Skeletal muscle satellite cell (primary cell): ENCODE results near the gene GABPA.
"Not testable (repeated sequence)": the region's sequence is repeated elsewhere in the genome, so short reads cannot be mapped to it uniquely, and the experiment has no call there.

Source experiments
- H3K27me3 ChIP-seq: 2 replicates; pipeline ENCODE4 v1.7.0; 2013; ENCODE audit warnings: low read length; ENCODE audit not compliant: control insufficient read depth, insufficient read depth
- H3K36me3 ChIP-seq: 2 replicates; pipeline ENCODE4 v1.7.0; 2013; ENCODE audit warnings: mild to moderate bottlenecking, control low read depth, low read length; ENCODE audit not compliant: insufficient read depth
- H3K4me1 ChIP-seq: 2 replicates; pipeline ENCODE4 v1.7.0; 2013; ENCODE audit warnings: low read length; ENCODE audit not compliant: control insufficient read depth, insufficient read depth
- H3K4me2 ChIP-seq: 2 replicates; pipeline ENCODE4 v1.7.0; 2013; ENCODE audit warnings: mild to moderate bottlenecking, low read length
- H3K4me3 ChIP-seq: 2 replicates; pipeline ENCODE4 v1.7.0; 2013; ENCODE audit warnings: low read length
- H3K9ac ChIP-seq: 2 replicates; pipeline ENCODE4 v1.7.0; 2013; ENCODE audit warnings: mild to moderate bottlenecking, low read depth, low read length, moderate library complexity
- H3K9me3 ChIP-seq: replicated peaks from 2 replicates; pipeline ENCODE4 v1.7.0; 2013; ENCODE audit warnings: mild to moderate bottlenecking, control low read depth, low read length

GABPA gene

DNA sequence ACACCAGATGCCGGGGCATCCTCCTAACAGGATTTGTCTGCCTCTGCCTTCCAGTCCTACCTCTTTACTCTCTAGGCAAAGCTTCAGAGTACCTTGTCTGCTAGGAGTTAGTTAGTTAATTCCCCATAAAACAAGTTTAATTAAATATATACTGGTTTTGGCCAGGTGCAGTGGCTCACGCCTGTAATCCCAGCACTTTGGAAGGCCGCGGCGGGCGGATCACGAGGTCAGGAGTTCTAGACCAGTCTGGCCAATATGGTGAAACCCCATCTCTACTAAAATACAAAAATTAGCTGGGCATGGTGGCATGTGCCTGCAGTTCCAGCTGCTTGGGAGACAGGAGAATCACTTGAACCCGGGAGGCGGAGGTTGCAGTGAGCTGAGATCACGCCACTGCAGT lies 20.7 kb upstream of the GABPA start:
- H3K4me2 ChIP-seq, H3K4me3 ChIP-seq, H3K36me3 ChIP-seq, H3K27me3 ChIP-seq, H3K9ac ChIP-seq, H3K9me3 ChIP-seq, H3K4me1 ChIP-seq: not testable (repeated sequence)

DNA sequence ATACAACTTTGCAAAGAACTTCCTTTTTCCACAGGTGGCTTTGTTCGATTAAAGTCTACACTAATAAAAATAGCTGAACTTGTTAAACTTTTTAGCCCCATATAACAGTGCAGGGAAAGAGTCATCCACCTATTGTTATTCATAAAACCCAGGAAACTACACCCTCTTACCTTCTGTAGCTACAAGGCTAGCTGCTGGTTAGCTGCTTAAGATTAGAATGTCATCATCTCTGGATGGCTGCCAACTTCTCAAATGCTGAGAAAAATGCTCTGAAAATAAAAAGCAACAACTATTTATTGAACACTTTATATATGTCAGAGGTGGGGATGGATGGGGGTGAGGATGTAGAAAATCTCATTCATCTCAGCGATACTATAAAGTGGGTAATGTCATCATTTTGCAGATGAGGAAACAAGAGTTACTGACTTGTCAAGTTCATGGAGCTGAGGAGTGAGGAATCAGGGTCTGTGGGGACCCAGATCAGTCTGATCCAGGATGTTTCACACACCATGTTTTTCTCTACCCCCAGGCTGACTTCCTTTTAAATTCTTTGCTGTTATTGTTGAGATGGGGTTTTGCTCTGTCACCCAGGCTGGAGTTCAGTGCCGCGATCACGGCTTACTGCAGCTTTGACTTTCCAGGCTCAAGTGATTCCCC lies 17.2 kb upstream of the GABPA start:
- H3K9ac ChIP-seq = no peak overlapping the region
- no peak overlapping the region for H3K4me2 ChIP-seq
- no peak overlapping the region for H3K4me3 ChIP-seq
- peaks cover 26% of the 10 kb centered on the region for H3K36me3 ChIP-seq
- H3K4me1 ChIP-seq = no peaks in the 10 kb centered on the region
- no peaks in the 10 kb centered on the region for H3K9me3 ChIP-seq
- H3K27me3 ChIP-seq = no peaks in the 10 kb centered on the region

DNA sequence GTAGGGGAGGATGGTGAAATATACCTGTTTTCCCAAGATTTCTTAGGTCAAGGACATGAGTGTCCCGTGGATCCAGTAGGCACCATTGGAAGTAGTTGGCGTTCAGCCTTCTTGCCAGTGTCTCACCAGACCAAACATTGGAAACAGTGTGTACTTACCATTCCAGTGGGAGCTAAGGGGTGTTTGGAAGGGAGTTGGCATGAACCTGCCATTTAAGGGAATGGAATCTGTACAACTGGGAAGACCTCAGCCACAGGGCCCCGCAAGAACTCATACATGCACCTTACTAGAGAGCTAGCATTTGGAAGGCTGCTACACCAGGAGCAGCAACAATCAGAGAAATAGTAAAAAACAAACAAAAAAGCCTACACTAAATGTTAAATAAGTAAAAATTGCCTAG lies 12.8 kb upstream of the GABPA start:
- Histone ChIP-seq H3K27me3 (no peaks in the 10 kb centered on the region), H3K4me1 (no peaks in the 10 kb centered on the region), H3K36me3 (peaks cover 62% of the 10 kb centered on the region), H3K4me2 (no peak overlapping the region), H3K4me3 (no peak overlapping the region), H3K9me3 (no peaks in the 10 kb centered on the region), H3K9ac (no peak overlapping the region)

DNA sequence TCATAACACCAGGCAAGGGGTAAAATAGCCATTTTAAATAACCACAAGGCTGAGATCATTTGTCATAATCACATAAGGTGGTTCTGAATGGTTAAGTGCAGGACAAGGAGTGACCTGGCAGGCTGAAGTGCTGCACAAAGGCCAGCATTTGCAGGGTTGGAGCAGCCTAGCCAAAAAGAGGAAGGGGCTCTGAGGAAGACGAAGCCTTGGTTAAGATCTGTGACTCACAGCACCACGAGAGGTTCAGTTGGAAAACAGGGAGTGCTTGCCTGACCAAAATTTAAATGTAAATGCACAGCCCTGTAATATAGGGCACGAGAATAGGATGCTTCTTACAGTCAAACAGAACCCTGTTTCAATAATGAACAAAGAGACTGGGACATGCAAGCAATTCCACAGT lies 12.1 kb upstream of the GABPA start:
- H3K27me3 ChIP-seq = no peaks in the 10 kb centered on the region

DNA sequence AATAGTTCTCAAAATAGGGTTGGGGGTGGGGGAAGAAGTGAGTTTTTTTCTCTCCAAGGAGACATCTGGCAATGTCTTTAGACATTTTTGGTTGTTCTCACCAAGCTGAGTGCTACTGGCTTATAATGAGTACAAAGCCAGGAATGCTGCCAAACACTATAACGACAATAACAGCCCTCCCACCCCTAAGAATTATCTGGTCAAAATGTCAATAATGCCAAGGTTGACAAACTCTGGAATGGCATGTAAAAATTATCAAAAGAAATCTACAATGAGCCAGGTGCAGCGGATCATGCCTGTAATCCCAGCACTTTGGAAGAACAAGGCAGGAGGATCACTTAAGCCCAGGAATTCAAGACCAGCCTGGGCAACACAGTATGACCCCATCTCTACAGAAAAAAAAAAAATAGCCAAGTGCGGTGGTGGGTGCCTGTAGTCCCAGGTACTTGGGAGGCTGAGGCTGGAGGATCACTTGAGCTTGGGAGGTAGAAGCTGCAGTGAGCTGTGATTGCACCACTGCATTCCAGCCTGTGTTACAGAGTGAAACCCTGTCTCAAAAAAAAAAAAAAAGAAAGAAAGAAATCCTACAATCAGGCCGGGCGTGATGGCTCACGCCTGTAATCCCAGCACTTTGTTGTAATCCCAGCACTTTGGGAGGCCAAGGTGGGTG lies 2.5 kb upstream of the GABPA start:
- Histone ChIP-seq H3K4me2 (no peak overlapping the region), H3K27me3 (no peaks in the 10 kb centered on the region), H3K4me1 (peaks cover 15% of the 10 kb centered on the region), H3K4me3 (no peak overlapping the region), H3K9me3 (no peaks in the 10 kb centered on the region), H3K9ac (no peak overlapping the region), H3K36me3 (peaks cover 29% of the 10 kb centered on the region)

More for the DNA sequence above, 12.1 kb upstream of the GABPA start:
- Histone ChIP-seq H3K9ac (no peak overlapping the region), H3K4me2 (no peak overlapping the region), H3K4me1 (no peaks in the 10 kb centered on the region), H3K4me3 (no peak overlapping the region), H3K36me3 (peaks cover 65% of the 10 kb centered on the region), H3K9me3 (no peaks in the 10 kb centered on the region)

DNA sequence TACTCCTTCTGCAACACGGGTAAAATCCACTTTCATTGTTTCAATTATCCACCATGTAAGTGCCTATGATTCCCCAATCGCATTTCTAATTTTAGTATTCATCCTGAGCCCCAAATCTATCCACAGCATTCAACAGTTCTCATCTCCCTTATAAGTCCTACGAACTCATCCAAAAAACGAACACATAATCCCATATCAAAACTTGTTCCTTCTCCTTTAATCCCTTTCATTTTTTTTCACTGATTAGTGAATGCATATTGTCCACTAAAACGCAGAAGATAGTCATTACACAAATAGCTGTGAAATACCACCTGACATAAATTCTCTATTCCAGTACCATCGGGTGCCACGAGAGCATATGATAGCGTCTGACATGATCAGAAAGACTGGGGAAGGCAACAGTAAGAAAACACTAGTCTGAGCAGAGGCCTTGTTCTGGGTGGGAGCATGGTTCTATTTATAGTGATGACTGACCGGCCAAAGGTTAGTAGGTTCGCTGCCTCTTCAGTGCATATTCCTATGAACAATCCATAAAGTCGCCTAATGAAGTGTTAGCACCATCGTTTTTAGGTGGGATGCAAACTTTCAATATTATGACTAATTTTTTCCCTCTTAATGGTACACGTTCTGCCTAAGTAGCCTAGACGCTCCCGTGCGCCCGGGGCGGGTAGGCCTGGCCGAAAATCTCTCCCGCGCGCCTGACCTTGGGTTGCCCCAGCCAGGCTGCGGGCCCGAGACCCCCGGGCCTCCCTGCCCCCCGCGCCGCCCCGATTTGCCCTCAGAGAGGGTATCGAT lies 716 bp upstream of the GABPA start:
- Histone ChIP-seq H3K4me3 (peak overlapping the region; percentile 85), H3K9ac (peak overlapping the region; percentile 96), H3K9me3 (no peaks in the 10 kb centered on the region)

DNA sequence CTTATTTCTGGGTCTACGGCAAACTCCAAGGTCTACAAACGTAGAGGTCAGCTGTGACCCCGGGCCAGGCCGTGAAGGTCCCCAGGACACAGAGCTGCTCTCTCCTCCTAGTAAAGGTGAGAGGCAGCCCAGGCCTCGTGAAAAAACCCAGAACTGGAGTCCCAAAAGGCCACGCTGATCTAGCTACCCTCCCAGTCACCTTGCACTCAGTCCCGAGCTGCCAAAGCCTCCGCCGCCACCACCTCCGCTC lies 193 bp upstream of the GABPA start:
- Histone ChIP-seq H3K36me3 (peaks cover 6% of the 10 kb centered on the region), H3K9me3 (no peaks in the 10 kb centered on the region), H3K4me3 (peak overlapping the region; percentile 85), H3K9ac (peak overlapping the region; percentile 96), H3K4me2 (peak overlapping the region; percentile 84), H3K4me1 (peaks cover 15% of the 10 kb centered on the region), H3K27me3 (no peaks in the 10 kb centered on the region)

More for the DNA sequence above, 716 bp upstream of the GABPA start:
- peak overlapping the region; percentile 84 for H3K4me2 ChIP-seq
- peaks cover 10% of the 10 kb centered on the region for H3K36me3 ChIP-seq
- H3K4me1 ChIP-seq = peaks cover 15% of the 10 kb centered on the region
- no peaks in the 10 kb centered on the region for H3K27me3 ChIP-seq

DNA sequence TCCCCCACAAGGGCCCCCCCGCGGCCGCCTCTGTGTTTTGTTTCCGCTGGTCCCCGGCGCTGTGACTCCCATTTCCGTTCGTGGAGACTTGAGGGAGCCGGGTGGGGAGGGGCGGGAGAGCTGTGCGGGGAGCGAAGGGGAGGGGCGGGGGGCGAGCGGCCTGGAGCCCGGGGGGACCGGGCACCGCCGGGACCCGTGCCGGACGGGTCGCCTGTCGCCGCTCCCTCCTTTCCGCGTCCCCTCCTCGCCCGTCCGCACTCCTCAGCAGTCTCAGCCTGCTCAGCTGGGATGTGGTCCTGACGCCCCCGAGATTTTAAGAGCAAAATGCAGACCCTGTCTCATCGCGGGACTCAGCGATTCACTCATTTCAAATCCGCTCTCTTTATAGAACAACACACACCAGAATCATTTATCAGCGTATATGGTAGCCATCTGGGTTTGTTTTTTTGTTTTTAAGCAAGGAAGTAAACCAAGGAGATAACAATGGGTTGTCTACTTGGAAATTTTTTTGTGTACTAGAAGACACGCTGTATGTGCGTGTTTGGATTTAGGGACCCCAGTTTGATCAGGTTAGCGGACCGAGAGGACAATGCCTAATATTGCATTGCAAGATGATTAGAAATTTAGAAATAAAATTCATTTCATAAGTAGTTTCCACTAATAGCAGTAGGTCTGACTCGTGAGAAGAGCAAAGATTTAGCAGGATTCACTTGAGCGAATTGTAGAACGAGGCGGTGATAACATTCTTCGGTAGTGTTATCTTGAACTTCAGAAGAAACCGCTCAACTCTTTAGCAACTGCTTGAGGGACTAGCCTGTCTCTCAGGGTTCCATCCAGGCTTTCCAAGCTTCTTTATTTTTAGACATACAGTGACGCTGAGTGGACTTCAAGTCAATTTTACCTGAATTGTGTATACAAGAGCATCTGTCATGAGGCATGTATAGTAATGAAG lies 1.1 kb downstream of the GABPA start:
- Histone ChIP-seq H3K9me3 (no peaks in the 10 kb centered on the region), H3K36me3 (no peaks in the 10 kb centered on the region), H3K4me1 (peaks cover 15% of the 10 kb centered on the region)

DNA sequence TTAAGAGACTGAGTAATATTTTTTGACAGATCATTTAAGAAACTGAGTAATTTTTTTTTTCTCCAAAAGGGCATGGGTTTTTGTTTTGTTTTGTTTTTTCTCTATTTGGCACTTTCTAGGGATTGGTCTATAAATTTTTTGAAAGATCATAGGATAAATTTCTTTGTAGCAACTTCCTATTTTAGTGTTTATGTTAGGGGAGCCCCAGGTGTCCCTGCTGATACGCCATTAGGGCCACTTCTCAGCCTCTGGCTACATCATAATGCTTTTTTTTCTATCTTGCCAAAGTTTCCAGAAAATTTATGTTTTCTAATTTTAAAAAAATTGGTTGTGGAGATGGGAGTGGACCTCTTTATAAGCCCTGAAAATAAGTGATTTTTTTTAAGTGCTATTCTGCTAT lies 2.6 kb downstream of the GABPA start:
- no peak overlapping the region for H3K4me3 ChIP-seq
- no peak overlapping the region for H3K9ac ChIP-seq
- H3K4me1 ChIP-seq = peaks cover 15% of the 10 kb centered on the region
- H3K27me3 ChIP-seq = no peaks in the 10 kb centered on the region
- no peaks in the 10 kb centered on the region for H3K36me3 ChIP-seq
- H3K9me3 ChIP-seq = no peaks in the 10 kb centered on the region
- peak overlapping the region; percentile 87 for H3K4me2 ChIP-seq

More for the DNA sequence above, 1.1 kb downstream of the GABPA start:
- Histone ChIP-seq H3K27me3 (no peaks in the 10 kb centered on the region), H3K4me2 (peak overlapping the region; percentile 87), H3K9ac (peak overlapping the region; percentile 96), H3K4me3 (peak overlapping the region; percentile 85)

DNA sequence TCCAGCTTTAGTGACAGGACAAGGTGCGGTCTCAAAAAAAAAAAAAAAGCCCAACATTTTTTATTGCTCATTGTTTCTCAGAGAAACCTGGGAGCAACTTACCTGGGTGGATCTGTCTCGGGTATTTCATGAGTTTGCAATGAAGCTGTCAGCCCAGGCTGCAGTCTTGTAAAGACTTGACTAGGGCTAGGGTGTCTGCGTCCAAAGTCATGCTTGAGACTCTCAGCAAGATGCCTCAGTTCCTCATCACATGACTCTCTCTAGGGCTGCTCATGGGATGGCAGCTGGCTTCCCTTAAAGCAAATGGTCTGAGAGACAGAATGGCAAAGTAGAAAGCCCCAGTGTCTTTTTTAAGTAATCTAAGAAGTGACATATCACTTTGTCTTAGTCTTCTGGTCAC lies 8.1 kb downstream of the GABPA start:
- Histone ChIP-seq H3K36me3 (peaks cover 12% of the 10 kb centered on the region), H3K27me3 (no peaks in the 10 kb centered on the region), H3K9ac (no peak overlapping the region), H3K4me3 (no peak overlapping the region), H3K4me1 (no peaks in the 10 kb centered on the region), H3K9me3 (no peaks in the 10 kb centered on the region), H3K4me2 (no peak overlapping the region)

DNA sequence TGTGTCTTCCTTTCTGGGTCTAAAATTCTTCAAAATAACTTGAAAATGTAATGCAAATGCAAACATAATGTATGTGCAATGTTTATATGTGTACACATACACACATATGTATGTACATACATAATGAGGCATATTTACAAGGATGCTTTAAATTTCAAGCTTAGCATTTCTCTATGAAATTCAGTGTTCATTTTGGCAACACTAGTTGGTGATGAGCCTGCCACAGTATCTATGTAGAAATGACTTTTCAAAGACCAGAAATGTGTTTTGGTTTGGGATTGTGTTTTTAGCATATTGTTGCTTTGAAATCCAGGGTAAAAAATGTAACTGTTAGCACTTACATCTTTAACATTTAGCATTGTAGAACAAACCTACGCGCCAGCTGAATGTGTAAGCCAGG lies 10.1 kb downstream of the GABPA start:
- Histone ChIP-seq H3K4me1 (no peaks in the 10 kb centered on the region), H3K4me3 (no peak overlapping the region), H3K9ac (no peak overlapping the region), H3K27me3 (no peaks in the 10 kb centered on the region), H3K9me3 (no peaks in the 10 kb centered on the region), H3K36me3 (peaks cover 18% of the 10 kb centered on the region), H3K4me2 (no peak overlapping the region)
